ENCODE measurements around the gene VAV1. TPM values are rescaled to one million over a fixed set of nuclear protein-coding genes. Genes with fewer than 3 reads are reported as not detected.

The VAV1 gene
- total and polyA plus RNA-seq, 2 of the 13 experiments (the other 11 are each of a cell fraction or from before 2014, with no cell fraction given), result not detected

GRCh38 chr19:6752256-6753177 is 20.0 kb upstream of the VAV1 start (continued):
- TF ChIP-seq SCMH1 (CRISPR knock-in tag; IDR thresholded peaks at IDR 0.05; ENCODE audit: borderline replicate concordance) (no peak), ZSCAN22 (CRISPR knock-in tag; IDR thresholded peaks at IDR 0.05) (no peak), ZNF101 (CRISPR knock-in tag; IDR thresholded peaks at IDR 0.05; ENCODE audit: borderline replicate concordance, low read depth) (no peak), NR2F2 (IDR thresholded peaks at IDR 0.05; ENCODE audit: borderline replicate concordance, low read depth) (peak; percentile 54), ZFP62 (CRISPR knock-in tag; IDR thresholded peaks at IDR 0.05) (no peak), RXRB (CRISPR knock-in tag; IDR thresholded peaks at IDR 0.05; ENCODE audit: borderline replicate concordance) (no peak), ZNF3 (CRISPR knock-in tag; IDR thresholded peaks at IDR 0.05) (no peak), JUN (CRISPR knock-in tag; IDR thresholded peaks at IDR 0.05) (no peak), ZNF775 (CRISPR knock-in tag; IDR thresholded peaks at IDR 0.05; ENCODE audit: borderline replicate concordance) (no peak), ZNF878 (CRISPR knock-in tag; IDR thresholded peaks at IDR 0.05) (peak; percentile 90), ZFP36L2 (CRISPR knock-in tag; IDR thresholded peaks at IDR 0.05) (peak; percentile 64; the same call in 1 of the 2 replicates), ZNF530 (CRISPR knock-in tag; IDR thresholded peaks at IDR 0.05; ENCODE audit: low read depth) (no peak), RNF219 (CRISPR knock-in tag; IDR thresholded peaks at IDR 0.05) (no peak), TFAP4 (IDR thresholded peaks at IDR 0.05; ENCODE audit: borderline replicate concordance, low read depth) (peak; percentile 66; the same call in 1 of the 2 replicates), MAF1 (CRISPR knock-in tag; IDR thresholded peaks at IDR 0.05; ENCODE audit: borderline replicate concordance) (no peak), RARG (CRISPR knock-in tag; IDR thresholded peaks at IDR 0.05; ENCODE audit: low read depth) (no peak), ARID4A (CRISPR knock-in tag; IDR thresholded peaks at IDR 0.05; ENCODE audit: borderline replicate concordance) (peak; percentile 50; the same call in 1 of the 2 replicates), ZNF232 (CRISPR knock-in tag; IDR thresholded peaks at IDR 0.05; ENCODE audit: borderline replicate concordance) (0 out of 2 replicates have a peak, but pooled peaks have one; percentile 58), ZBTB34 (CRISPR knock-in tag; IDR thresholded peaks at IDR 0.05) (peak; percentile 74; the same call in 1 of the 2 replicates), ZC3H4 (CRISPR knock-in tag; IDR thresholded peaks at IDR 0.05; ENCODE audit: borderline replicate concordance) (no peak; the same call in 1 of the 2 replicates)
